Measurements from ENCODE around the gene ACTRT3.

DNA sequence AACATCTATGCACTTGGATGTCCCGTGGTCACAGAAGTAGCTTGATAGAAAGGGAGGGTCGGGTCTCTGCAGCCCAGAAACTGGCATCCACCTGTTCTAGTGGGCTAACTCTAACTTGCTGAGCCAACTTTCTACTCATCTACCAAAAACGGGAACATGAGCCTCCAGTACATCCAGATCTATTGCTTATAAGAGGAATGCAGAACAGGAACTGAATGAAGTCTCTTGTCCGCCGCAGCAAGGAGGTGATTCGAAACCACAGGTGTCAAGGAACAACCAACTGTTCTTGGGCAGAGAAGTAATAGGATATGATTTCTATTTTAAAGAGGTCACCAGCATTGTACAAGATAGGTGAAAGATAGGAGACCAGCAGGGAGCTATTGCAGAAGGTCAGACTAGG, 22.4 kb downstream of the ACTRT3 start:
- TF ChIP-seq, protein P1, sequence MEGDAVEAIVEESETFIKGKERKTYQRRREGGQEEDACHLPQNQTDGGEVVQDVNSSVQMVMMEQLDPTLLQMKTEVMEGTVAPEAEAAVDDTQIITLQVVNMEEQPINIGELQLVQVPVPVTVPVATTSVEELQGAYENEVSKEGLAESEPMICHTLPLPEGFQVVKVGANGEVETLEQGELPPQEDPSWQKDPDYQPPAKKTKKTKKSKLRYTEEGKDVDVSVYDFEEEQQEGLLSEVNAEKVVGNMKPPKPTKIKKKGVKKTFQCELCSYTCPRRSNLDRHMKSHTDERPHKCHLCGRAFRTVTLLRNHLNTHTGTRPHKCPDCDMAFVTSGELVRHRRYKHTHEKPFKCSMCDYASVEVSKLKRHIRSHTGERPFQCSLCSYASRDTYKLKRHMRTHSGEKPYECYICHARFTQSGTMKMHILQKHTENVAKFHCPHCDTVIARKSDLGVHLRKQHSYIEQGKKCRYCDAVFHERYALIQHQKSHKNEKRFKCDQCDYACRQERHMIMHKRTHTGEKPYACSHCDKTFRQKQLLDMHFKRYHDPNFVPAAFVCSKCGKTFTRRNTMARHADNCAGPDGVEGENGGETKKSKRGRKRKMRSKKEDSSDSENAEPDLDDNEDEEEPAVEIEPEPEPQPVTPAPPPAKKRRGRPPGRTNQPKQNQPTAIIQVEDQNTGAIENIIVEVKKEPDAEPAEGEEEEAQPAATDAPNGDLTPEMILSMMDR (IDR thresholded peaks at IDR 0.05), result no peak
- TF ChIP-seq POLR2A (IDR thresholded peaks at IDR 0.05), result no peak
